DMS53 treated with DMSO at 0.1 percent for 48 hours (cell line): ENCODE measurements around the gene RPH3AL.

Experiments used
- DNase-seq: peaks from one replicate; lab custom pipeline; 2025; ENCODE audit not compliant: unreplicated experiment; lab: John Stamatoyannopoulos, UW

Gene RPH3AL, protein sequence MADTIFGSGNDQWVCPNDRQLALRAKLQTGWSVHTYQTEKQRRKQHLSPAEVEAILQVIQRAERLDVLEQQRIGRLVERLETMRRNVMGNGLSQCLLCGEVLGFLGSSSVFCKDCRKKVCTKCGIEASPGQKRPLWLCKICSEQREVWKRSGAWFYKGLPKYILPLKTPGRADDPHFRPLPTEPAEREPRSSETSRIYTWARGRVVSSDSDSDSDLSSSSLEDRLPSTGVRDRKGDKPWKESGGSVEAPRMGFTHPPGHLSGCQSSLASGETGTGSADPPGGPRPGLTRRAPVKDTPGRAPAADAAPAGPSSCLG

DNA sequence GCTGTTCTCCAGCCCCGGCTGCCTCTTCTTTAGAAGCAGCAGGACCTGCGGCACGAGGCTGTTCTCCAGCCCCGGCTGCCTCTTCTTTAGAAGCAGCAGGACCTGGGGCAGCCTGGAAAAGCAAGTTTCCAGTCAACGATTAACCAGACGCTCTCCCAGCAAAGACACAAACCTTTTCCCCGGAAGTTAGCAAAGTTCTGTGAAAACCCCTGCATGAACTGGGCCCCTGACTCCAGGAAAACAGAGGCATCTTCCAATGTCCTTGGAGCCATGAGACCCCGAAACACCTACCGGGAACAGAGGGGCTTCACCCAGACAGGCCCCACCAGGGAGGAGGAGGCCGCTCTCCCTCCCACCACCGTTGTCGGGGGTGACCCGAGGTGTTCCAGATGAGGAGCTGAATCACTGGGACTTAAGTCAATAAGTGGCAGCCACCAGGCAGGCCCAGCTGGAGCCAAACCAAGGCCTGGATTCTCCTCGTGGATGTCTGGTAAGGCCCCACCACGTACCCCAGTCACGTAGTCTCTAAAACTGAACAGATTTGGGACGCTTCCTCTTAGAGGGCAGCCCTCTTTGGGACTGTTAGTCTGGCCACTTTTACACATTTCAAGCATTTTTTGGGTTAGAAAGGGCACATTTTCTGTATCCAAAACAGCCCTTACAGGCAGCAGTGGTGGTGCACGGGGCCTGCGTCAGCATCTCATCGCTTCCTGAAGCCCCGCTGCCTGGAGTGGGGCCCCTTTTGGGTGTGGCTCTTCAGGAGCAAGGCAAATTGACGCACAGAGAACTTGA lies at the start of gene RPH3AL:
Gene RPH3AL, minus strand, starts transcription at position 387 of the 792 bp plus-strand sequence. CDS start 25,264 bp downstream, outside the sequence.
- DNase-seq = peak; percentile 90

DNA sequence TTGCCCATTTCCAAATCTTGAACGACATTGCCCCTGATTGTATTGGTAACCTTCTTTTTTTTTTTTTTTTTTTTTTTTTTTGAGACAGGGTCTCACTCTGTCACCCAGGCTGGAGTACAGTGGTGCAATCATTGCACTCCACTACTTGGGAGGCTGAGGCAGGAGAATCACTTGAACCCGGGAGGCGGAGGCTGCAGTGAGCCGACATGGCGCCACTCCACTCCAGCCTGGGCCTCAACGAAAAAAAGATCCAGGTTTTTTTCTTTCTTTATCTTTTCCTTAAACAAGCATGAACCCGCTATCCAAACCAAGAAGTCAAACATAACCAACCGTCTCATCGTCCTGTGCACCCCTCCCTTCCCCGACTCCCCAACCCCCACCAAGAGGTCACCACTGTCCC lies 47.6 kb upstream of the RPH3AL start:
- DNase-seq = no peak

DNA sequence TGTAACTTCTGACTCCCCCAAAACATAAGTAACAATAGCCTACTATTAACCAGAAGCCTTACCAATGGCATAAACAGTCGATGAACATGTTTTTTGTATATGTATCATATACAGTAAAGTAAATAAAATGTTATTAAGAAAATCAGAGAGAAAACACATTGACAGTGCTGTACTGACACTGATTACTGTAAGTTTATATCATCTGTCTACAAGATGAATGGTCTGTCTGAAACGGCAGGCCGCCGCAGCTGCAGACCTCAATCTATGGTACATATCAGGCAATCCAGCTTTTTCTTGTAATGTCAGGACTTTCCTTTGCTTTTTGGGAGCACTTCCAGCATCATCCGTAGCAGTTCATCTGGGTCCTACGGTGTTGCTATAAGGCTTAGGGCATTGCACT lies 44.2 kb upstream of the RPH3AL start:
- DNase-seq = no peak

DNA sequence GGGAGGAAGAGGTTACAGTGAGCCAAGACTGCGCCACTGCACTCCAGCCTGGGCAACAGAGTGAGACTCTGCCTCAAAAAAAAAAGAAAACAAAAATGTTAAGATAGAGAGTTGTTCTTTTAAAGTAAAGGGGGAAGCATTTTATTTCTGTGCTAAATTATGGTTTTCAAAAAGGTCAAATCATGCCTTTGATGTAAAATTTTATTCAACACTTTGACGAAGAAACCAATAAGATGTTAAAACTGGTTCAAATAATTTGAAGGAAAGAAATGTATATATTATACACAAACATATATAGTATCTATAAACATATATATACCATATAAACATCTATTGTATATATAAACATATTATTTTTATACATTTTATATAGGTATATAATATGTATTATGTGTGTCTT lies 43.4 kb upstream of the RPH3AL start:
- DNase-seq = no peak

DNA sequence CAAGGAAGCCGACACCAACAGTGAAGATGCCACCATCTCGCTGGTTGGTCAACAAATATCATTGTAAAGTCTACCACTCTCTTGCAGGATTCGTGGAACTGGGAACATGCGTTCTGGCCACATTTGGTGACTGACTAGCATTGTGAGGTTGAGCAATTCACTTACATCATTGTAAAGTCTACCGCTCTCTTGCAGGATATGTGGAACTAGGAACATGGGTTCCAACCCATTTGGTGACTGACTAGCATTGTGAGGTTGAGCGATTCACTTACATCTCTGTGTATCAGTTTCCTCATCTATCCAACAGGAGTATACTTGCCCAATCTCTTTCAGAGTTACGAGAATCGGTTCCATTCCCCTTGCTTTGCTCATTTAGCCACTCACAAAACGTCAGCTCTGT lies 42.6 kb upstream of the RPH3AL start:
- DNase-seq = no peak

DNA sequence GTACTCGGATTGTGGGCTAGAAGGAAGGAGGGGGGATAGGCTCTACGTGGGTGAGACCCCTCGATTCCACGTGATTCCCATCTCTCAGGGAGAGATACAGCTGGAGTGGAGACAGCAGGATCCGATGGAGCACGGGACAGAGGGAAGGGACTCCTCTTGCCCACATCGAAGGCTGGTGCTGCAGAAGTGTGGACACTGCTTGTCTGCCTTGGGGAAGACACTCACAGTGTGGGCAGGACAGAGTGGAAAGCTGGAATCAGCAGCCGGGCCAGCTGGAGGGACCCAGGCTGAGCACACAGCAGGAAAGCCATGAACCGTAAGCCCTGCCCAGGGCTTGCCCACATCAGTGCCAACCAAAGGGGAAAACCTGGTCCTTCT lies 42.1 kb upstream of the RPH3AL start:
- DNase-seq = no peak

DNA sequence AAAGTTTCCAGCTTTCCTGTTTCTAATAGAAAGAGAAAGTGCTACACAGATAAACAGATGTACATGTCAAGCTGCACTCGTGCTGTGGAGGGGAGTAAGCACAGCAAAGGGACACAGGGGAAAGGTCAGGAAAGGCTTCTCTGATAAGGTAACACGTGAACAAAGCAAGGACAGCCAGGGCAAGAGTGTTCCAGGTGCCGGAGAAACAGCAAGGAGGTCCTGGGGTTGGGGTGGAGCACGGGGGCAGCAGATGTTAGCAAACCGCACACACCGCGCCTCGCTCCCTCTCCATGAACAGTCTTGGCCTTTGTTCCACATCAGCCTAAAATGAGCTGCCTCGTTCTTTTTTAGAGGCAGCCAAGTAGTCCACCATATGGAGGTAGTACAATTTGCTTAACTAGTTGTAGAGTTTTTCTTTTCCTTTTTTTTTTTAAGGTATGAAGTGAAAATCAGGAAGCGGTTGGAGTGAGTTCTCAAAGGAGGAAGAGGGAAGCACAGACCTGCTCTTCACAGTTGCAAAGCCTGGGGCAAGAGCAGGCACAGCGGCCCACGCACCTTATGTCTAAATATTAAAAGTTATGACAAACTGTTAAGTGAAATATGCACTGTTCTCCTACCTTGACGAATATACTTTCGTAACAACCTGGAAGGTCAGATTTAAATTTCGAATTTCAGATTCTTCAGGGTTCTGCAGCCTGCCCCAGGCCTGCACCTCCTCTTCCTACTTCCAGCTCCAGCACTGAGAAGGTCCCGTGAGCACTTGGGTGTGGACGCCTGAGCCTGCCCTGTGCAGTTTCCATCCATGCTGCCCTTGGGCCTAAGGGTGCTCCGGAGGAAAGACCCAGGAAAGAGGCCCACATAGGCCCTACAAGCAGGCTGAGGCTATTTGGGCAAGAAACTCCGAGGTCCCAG lies 41.5 kb upstream of the RPH3AL start:
- DNase-seq = no peak

DNA sequence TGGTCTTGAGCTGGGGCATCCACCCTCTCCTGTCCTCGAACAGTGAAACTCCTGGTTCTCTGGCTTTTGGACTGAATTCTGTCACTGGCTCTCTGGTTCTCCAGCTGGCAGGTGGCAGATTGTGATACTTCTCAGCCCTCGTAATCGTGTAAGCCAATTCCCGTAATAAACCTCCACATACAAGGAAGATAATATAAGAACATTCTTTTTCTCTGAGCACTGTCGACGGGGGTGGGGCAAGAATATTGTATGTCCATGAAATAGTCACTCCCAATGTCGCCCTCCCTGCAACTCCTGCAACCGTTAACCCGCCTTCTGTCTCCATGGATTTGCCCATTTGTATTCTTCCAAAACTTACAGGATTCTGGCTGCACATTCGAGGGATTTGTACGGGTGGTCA lies 39.2 kb upstream of the RPH3AL start:
- DNase-seq = no peak

DNA sequence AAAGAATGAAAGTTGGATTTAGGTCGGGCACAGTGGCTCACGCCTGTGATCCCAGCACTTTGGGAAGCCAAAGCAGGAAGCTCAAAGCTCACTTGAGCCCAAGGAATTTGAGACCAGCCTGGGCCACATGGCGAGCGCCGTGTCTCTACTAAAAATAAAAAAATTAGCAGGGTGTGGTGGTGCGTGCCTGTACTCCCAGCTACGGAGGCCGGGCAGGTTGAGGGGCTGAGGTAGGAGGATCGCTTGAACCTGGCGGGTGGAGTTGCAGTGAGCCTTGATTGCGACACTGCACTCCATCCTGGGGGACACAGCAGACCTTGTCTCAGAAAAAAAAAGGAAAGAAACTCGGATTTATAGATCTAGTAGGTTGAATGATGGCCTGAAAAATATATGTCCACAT lies 37.4 kb upstream of the RPH3AL start:
- DNase-seq = no peak

DNA sequence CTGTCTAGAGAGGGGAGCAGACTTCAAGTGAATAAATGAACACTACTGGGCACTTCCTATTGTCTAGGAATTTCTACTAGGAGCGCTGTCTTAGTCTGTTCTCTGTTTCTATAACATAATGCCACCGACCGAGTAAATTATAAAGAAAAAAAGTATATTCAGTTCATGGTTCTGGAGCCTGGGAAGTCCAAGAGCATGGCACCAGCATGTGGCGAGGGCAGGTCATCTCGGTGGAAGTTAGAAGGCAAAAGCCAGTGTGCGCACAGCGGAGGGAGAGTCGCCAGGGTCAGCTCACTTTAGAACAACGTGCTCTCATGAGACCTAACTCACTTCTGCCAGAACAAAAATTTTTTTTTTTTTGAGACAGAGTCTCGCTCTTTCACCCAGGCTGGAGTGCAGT lies 35.5 kb upstream of the RPH3AL start:
- no peak for DNase-seq

DNA sequence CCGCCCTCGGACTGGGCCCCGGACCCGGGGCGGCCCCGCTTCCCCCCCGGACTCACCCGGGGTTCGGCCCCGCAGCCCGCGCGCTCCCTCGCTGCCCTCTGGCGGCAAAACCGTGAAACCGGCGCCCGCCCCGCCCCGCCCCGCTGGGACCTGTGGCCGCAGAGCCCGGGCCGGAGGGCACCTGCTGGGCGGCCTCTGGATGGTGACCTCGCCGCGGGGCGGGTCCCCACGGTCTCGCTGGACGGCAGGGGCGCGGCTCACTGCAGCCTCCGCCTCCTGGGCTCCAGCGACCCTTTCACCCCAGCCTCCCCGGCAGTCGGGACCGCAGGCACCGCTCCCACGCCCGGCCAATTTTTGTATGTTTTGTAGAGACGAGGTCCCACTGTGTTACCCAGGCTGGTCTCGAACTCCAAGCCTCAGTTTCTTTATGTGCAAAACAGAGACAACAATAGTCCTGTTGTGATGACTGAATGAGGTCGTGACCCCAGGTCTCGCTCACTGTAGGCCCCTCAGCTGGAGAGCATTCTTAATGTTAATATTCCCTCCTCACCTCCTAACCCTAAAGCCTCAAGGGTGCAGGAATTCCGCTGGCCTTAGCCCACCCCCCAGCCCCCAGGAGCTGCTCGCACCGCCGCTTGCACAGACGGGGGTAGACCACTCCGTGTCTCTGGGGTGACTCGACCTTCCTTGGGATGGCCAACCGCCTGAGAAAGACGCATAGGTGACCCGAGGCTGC lies 33.7 kb upstream of the RPH3AL start:
- DNase-seq = no peak

DNA sequence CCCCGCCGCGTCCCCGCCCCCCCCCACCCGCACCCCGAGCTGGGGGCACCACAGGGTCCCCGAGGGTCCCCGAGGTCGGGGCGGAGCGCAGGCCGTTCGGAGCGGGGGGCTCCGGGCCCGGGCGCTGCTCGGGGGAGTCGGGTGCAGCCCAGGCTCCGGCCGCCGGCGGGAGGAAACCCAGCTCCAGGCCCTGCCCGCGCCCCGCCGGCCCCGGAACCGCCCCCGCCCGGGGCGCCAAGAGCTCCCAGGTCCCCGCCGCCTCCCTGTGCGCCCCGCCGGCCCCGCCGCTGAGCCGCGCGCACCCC lies 33.2 kb upstream of the RPH3AL start:
- DNase-seq = no peak

DNA sequence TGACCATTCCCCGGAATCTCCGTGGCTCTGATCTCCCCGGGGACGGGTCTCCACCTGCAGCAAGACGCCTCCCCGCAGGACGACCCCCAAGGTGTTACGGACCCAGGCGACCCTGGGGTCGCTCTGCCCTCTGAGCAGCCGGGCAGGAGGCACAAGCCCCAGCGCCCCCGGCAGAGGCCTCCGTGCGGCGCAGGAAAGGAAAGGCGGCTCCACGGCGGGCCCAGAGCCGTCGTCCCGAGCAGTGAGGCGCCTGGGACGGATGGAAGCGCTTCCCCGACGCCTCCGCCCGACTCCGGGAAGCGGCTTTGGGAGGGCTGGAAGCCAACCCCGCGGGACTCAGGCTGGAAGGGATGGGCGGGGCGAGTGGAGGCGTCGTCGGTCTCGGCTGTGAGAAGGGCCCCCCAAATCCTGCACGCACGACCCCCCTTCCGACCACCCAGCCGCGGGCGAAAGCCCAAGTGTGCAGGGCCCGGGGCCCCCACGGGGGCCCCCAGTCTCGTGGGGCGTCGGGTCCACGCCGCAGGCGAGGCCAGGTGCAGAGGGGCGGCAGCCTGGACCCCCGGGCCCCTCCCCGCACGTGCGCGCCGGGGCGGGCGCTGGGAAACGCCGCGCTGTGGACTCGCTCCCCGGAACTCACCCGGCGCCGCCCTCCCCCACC lies 32.7 kb upstream of the RPH3AL start:
- no peak for DNase-seq

DNA sequence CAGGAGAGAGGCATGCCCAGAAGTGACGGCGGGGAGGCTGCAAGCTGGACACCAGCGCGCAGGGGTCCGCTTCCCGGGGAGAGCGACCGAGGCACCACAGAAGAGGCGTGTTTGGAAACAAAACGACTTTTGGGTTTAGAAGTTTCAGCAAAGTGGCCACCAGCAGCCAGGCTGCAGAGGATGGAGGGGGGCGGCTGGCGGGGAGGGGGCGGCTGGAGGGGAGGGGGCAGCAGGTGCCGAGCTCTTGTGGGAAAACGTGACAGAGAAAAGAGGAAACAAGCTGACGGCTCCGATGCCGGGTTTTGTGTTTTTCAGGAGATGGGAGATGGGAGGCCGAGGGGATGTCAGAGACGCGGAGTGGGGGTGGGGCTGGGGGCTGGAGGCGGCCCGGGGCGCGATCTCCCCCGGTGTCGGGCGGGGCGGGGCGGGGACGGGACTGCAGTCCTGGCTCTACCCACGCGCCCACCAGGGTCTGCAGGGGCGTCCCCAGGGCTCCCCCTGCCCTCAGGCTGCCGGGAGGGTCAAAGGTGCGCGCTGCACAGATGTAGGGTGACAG lies 32.1 kb upstream of the RPH3AL start:
- no peak for DNase-seq

DNA sequence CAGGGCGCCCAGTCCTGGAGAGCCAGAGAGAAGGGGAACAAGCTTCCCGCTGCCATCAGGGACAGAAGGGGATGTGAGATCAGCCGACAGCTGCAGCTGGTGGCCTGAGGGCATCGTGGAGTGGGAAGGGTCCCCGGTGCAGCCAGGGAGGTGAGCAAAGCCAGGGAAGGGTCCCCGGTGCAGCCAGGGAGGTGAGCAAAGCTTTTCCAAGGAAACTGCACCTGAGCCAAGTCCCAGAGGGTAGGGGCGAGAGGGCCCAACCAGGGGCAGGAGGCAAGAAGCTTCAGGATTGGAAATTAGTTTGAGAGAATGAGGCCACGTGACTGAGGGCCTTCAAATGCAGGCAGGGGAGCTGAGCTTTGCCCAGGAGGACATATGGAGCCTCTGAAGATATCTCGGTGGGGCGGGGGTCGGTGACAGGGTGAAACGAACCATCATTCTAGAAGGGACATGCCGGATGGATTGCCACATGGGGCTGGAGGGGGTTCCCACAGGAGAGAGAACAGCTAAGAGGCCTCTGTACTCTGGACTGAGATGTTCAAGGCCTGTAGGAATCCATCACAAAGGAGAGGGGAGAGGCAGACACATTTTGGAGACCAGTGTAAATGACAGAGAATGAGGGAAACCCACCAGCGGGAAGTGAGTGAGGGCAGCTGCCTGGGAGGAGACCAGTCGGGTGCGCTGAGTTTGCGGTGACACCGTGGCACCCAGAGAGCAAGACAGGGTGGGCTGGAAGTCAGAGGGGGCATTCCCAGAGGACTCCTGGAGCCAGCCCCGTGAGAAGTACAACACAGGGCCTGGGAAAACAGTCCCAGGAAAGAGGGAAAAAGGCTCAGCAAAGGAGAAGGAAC lies 31.4 kb upstream of the RPH3AL start:
- DNase-seq = no peak

DNA sequence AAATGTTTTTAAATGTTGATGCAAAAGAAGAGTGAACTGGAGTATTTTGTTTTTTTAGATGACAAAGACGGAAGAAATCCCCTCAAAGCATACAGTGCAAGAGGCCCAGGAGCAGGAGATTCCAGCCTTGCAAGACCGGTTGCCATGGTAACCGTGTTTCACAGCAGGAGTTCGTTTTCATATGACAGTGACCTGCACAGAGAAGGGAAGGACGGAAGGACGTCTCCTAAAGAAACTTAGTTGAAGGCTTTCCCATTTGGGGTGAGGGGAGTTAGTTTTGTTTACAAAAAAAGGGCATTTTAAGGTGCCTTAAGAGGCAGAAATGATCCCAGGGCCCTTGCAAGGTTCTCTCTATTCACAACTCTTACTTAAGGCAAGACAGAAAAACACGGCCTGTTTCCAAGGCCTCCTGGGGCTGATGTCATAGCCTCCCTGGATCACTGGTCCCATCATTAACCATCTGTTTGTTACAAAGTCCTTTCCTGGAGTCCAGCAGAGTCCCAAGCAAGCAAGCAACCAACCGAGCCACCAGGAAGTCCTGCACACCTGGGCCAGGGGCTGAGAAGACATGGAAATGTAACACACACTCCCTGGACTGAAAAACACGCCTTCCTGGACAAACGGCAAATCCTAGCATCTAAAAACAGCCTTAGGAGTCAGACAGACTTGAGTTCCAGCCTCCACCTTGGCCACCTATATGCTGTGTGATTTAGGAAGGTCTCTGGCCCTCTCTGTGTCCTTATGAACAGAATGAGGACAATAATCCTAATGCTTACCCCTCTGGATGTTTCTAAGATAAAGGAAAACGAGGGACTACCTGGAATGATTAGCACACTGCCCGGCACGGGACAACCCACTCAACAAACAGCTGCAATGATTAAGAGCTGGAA lies 30.3 kb upstream of the RPH3AL start:
- DNase-seq = peak; percentile 57

DNA sequence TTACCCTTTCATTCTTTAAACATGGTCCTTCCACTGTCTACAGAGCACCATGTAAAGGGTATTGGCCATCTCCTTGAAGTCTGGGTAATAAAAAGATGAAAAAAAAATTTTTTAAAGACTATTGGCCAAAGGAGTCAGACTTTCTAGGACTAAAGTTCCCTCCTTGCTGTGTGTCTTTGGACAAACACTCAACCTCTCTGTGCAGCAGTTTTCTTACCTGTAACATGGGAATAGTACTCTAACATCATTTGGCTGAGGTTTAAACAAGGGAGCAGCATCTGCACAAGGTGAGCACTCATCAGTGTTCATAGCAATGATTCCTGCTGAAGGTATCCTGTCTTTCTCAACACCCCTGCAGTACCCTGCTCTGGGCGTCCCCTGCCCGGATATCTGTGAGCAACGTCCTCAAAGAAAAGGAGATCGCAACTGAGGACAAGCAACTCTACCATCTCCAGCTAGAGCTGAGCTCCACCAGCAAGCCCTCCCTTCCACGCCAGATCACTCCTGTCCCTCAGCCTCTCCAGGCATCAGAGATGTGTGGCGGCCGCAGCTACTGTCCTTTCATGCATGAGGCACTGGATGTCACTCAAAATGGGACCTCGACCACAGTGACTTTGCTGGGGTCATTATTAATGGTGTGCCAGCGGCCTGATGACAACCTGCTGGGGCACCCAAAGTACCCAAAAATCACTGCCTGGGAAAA lies 29.5 kb upstream of the RPH3AL start:
- DNase-seq = no peak

DNA sequence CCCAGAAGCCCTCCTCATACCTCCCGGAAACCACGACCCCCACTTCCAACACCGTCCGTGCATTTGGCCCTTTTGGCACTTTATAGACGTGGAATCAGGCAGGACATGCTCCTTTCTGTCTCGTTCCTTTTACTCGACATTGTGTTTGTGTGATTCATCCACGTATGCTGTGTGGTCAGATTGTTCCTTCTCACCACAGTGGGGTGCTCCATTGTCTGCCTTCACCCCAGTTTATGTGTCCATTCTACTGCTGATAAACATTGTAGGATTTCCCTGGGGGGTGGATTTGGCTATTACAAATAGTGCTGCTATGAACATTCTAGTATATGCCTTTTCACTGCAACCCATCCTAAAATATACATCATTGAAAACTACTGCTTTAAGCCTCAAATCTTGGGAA lies 28.9 kb upstream of the RPH3AL start:
- no peak for DNase-seq
